HG03135 (cell line): ENCODE data around the gene TMEM205.

Experiments
- ATAC-seq: cut with Tn5 transposase; IDR thresholded peaks from one replicate; pipeline ENCODE4 v1.9.1; 2021; ENCODE audit warnings: mild to moderate bottlenecking, moderate library complexity; ENCODE audit not compliant: unreplicated experiment

Gene TMEM205

DNA sequence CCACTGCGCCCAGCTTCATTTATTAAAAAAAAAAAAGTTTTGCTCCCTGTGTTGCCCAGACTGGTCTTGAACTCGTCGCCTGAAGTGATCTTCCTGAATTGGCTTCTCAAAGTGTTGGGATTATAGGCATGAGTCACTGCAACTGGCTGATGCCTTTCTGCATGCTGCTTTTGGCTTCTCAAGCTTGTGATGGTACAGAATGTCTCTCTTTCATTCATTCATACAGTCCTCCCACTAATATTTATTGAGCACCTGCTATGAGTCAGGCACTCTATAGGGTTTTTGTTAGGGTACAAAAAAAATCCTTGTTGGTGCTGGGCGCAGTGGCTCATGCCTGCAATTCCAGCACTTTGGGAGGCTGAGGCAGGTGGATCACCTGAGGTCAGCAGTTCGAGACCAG, 41.1 kb downstream of the TMEM205 start:
- ATAC-seq: no peak

DNA sequence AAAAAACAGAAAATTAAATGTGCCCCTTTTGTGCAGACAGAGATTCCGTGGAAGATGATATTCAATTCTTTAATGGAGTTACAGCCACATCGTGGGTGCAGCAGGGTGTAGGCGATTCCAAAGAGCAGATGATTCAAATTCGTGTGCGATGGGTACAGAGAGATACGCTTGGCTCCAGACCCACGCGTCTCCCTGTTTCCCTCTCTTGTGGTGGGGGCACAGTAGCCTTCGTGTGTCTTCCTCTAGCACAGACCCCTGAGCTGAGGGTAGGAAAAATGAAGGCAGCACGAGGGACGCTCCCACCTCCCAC, 45.3 kb downstream of the TMEM205 start:
- ATAC-seq: no peak

- ATAC-seq: no peak
Measured at GRCh38 chr19:11299946-11300810, 45.9 kb downstream of the TMEM205 start.

DNA sequence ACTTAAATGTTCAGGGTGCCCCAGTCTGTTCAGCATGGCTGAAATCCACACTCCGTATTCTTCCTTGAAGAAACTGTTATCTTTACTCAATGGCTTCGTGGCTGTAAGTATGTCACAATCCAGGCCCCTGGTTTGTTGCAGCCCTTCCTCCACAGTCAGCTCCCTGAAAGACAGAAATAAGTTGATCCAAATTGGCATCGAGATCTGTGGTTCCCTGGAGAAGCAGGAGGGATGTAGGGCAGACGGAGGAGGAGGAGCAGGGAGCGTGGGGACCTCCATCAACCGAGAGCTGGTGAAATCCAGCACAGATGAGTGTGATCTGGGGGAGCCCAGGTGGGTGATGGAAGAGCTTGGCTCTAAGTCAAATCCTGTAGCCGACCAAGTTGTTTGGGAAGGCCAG, 49.8 kb downstream of the TMEM205 start:
- ATAC-seq: no peak

GRCh38 chr19:11295665-11296245, 50.3 kb downstream of the TMEM205 start, which contains the start of gene TSPAN16:
TSPAN16 (plus strand) TSS chr19:11296160; CDS start chr19:11296298, 138 bp downstream.
- ATAC-seq: no peak

- no peak for ATAC-seq
Measured at GRCh38 chr19:11295180-11295579, 50.9 kb downstream of the TMEM205 start.

GRCh38 chr19:11293433-11294389, 52.4 kb downstream of the TMEM205 start:
- no peak for ATAC-seq
